IPS-20b (cell line): ENCODE results near the gene KCNA10.

Source experiments
- H3K27ac ChIP-seq: one replicate; pipeline ENCODE4 v1.5.1; 2013; ENCODE audit warnings: low read length
- H3K27me3 ChIP-seq: 2 replicates; pipeline ENCODE4 v1.6.1; 2013; ENCODE audit warnings: mild to moderate bottlenecking, low read length, inconsistent platforms; ENCODE audit not compliant: insufficient read depth
- H3K36me3 ChIP-seq: 2 replicates; pipeline ENCODE4 v1.6.1; 2013; ENCODE audit warnings: low read depth, mild to moderate bottlenecking, inconsistent platforms, low read length, moderate library complexity; ENCODE audit not compliant: insufficient read depth
- H3K4me1 ChIP-seq: 2 replicates; pipeline ENCODE4 v1.6.1; 2013; ENCODE audit warnings: mild to moderate bottlenecking, control low read depth, inconsistent platforms, low read length, moderate library complexity; ENCODE audit not compliant: insufficient read depth
- H3K4me3 ChIP-seq: 2 replicates; pipeline ENCODE4 v1.5.1; 2013; ENCODE audit warnings: mild to moderate bottlenecking, low read length, inconsistent platforms
- H3K9ac ChIP-seq: 2 replicates; pipeline ENCODE4 v1.6.1; 2013; ENCODE audit warnings: low read depth, mild to moderate bottlenecking, inconsistent platforms, low read length, moderate library complexity
- H3K9me3 ChIP-seq: 2 replicates; pipeline ENCODE4 v1.6.1; 2013; ENCODE audit warnings: mild to moderate bottlenecking, low read depth, low read length, inconsistent platforms; ENCODE audit not compliant: insufficient read depth

KCNA10 gene

DNA sequence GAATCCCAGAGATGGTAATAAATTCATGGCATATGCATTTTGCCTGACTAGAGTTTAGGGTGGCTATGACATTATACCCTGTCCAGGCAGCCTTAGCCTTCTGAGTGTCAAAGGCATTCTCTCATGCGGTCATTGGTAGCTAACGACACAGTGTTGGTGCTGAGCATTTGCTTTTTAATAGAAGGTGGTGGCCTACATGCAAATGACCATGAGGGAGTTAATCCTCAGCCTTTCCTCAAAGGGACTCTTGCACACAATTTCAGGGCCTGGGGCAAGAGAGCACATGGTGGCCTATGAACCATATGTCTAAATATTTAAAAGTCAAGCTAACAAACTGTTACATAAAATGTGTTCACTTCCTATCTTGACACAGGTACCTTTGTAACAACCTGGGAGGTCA, 30.9 kb upstream of the KCNA10 start:
- no peaks in the 10 kb centered on the region for H3K36me3 ChIP-seq
- no peak overlapping the region for H3K4me3 ChIP-seq
- peaks cover 41% of the 10 kb centered on the region for H3K27me3 ChIP-seq

GRCh38 chr1:110548381-110548780, 29.4 kb upstream of the KCNA10 start:
- no peak overlapping the region for H3K27ac ChIP-seq

More for the DNA sequence above, 30.9 kb upstream of the KCNA10 start:
- Histone ChIP-seq H3K27ac (no peak overlapping the region), H3K9ac (no peak overlapping the region), H3K9me3 (no peaks in the 10 kb centered on the region), H3K4me1 (no peaks in the 10 kb centered on the region)

DNA sequence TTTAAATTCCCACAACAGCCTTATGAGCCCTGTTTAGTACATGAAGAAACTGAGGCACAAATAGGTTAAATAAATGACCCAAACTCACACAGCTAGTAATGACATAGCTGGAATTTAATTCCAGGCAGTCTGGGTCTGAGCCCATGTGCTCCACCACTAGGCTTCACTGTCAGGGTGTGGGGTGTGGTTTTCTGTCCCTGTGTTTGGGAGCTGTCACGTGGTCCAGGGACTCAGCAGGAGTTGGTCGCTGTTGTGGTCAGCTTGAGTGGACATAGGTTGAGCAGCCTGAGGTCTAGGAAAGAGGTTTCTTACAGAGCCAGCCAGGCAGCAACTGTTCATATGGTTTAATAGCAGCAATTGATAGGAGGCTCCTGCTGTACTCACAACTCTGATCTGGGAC, 28.0 kb upstream of the KCNA10 start:
- Histone ChIP-seq H3K4me3 (no peak overlapping the region), H3K27ac (no peak overlapping the region), H3K36me3 (no peaks in the 10 kb centered on the region), H3K27me3 (peaks cover 29% of the 10 kb centered on the region), H3K9ac (no peak overlapping the region), H3K9me3 (no peaks in the 10 kb centered on the region), H3K4me1 (no peaks in the 10 kb centered on the region)

More at GRCh38 chr1:110548381-110548780, 29.4 kb upstream of the KCNA10 start:
- Histone ChIP-seq H3K36me3 (no peaks in the 10 kb centered on the region), H3K4me3 (no peak overlapping the region), H3K9ac (no peak overlapping the region), H3K9me3 (no peaks in the 10 kb centered on the region), H3K4me1 (no peaks in the 10 kb centered on the region), H3K27me3 (peaks cover 43% of the 10 kb centered on the region)

- no peak overlapping the region for H3K4me3 ChIP-seq
- peaks cover 26% of the 10 kb centered on the region; the same call in 1 of the 2 replicates for H3K27me3 ChIP-seq
- H3K27ac ChIP-seq: no peak overlapping the region
- H3K4me1 ChIP-seq: no peaks in the 10 kb centered on the region
- H3K9ac ChIP-seq: no peak overlapping the region
- no peaks in the 10 kb centered on the region for H3K36me3 ChIP-seq
- H3K9me3 ChIP-seq: no peaks in the 10 kb centered on the region
Measured at GRCh38 chr1:110545492-110545891, 26.5 kb upstream of the KCNA10 start.

DNA sequence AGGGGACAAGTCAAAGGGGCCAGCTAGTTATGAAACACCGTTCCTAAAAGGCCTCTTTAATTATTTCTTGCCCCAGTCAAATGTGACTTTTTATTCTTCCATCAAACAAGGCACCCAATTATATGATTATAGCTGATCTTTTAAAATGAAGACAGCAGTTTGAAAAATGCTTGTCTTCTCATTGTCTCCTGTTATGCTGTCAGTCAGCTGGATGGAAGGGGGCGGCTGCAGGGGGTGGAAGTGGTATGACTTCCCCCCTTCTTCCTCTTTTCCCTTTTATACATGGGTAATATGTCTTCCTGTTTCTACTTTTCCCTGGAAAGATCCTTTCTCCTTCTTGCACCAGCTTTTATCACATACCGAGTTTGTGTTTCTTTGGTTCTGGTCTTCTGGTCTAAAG, 25.8 kb upstream of the KCNA10 start:
- H3K9me3 ChIP-seq: no peaks in the 10 kb centered on the region
- H3K36me3 ChIP-seq: no peaks in the 10 kb centered on the region
- H3K4me3 ChIP-seq: no peak overlapping the region
- H3K27me3 ChIP-seq: peaks cover 25% of the 10 kb centered on the region; the same call in 1 of the 2 replicates
- H3K9ac ChIP-seq: no peak overlapping the region
- no peak overlapping the region for H3K27ac ChIP-seq
- no peaks in the 10 kb centered on the region for H3K4me1 ChIP-seq

GRCh38 chr1:110542725-110543124, 23.8 kb upstream of the KCNA10 start:
- no peaks in the 10 kb centered on the region for H3K36me3 ChIP-seq
- H3K4me3 ChIP-seq: no peak overlapping the region
- no peaks in the 10 kb centered on the region for H3K4me1 ChIP-seq
- no peak overlapping the region for H3K9ac ChIP-seq
- no peak overlapping the region for H3K27ac ChIP-seq
- H3K9me3 ChIP-seq: no peaks in the 10 kb centered on the region
- peaks cover 25% of the 10 kb centered on the region; the same call in 1 of the 2 replicates for H3K27me3 ChIP-seq

DNA sequence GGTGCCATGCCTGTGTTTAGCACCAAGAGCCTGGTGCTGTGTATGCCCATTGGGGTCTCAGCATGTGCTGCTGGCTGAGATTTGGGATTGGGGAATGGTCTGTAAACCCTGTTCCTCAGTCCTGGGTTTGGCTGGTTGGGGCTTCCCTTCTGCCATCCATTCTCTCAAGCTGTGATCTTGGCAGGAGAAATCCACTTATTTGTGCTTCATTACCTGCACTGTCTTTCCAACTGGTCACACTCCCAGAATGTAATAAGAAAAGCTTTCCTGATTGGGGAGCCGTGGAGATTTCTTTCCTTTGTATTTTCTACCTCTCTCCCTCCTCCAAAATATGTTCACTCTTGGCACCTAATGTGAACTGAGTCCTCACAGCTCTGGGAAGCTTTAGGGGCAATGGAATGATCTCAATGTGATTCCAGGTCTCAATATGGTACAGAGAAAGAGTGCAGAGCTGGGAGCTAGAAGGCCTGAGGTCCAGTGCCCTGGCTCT, 23.0 kb upstream of the KCNA10 start:
- Histone ChIP-seq H3K27ac (no peak overlapping the region), H3K9ac (no peak overlapping the region), H3K36me3 (no peaks in the 10 kb centered on the region), H3K4me1 (no peaks in the 10 kb centered on the region), H3K9me3 (no peaks in the 10 kb centered on the region), H3K27me3 (peaks cover 25% of the 10 kb centered on the region; the same call in 1 of the 2 replicates), H3K4me3 (no peak overlapping the region)

DNA sequence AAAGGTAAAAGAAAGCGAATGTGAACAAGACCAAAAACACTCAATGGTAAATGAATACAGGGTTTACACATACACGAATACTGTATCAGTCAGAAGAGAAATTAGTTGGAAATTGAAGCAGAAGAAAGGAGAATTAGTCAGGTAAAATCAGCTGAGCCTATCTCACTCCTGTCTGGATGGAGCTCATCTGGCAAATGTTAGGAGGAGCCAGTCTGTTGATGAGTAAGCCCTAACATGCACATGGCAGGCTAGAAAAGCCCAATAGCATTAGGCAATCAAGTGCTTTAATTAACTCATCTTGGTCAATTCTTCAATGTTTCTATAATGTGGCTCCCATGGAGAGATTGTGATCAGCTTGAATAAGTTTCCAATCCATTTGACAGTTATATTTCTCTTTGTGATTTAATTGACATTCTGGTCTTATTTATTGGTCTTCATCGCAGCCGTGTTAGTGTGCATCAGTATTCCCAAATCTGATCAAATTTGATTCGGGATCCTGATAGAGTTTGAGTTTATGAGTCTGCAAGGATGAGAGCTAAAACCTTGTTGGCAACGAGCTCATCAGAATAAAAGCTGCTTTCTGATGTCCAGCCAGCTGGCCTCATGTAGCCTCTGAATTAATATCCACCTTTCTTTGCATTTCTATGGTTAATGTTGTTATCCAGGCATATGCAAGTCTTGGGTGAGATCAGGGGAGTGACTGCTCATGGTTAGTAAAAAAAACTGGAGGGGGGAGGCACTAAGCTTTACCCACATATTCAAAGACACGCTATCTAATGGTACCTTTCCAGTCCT, 22.1 kb upstream of the KCNA10 start:
- Histone ChIP-seq H3K4me3 (no peak overlapping the region), H3K9ac (no peak overlapping the region), H3K4me1 (no peaks in the 10 kb centered on the region), H3K9me3 (no peaks in the 10 kb centered on the region), H3K27me3 (peaks cover 25% of the 10 kb centered on the region; the same call in 1 of the 2 replicates), H3K27ac (no peak overlapping the region), H3K36me3 (no peaks in the 10 kb centered on the region)

- H3K36me3 ChIP-seq: no peaks in the 10 kb centered on the region
- no peaks in the 10 kb centered on the region for H3K9me3 ChIP-seq
- peaks cover 16% of the 10 kb centered on the region; the same call in 1 of the 2 replicates for H3K27me3 ChIP-seq
- no peak overlapping the region for H3K27ac ChIP-seq
- no peaks in the 10 kb centered on the region for H3K4me1 ChIP-seq
- no peak overlapping the region for H3K4me3 ChIP-seq
- no peak overlapping the region for H3K9ac ChIP-seq
Measured at GRCh38 chr1:110538921-110539320, 19.9 kb upstream of the KCNA10 start.

- Histone ChIP-seq H3K27me3 (peaks cover 10% of the 10 kb centered on the region; the same call in 1 of the 2 replicates), H3K9ac (no peak overlapping the region), H3K27ac (no peak overlapping the region), H3K4me3 (no peak overlapping the region), H3K36me3 (no peaks in the 10 kb centered on the region), H3K9me3 (no peaks in the 10 kb centered on the region), H3K4me1 (no peaks in the 10 kb centered on the region)
Measured at GRCh38 chr1:110538075-110538474, 19.1 kb upstream of the KCNA10 start.

DNA sequence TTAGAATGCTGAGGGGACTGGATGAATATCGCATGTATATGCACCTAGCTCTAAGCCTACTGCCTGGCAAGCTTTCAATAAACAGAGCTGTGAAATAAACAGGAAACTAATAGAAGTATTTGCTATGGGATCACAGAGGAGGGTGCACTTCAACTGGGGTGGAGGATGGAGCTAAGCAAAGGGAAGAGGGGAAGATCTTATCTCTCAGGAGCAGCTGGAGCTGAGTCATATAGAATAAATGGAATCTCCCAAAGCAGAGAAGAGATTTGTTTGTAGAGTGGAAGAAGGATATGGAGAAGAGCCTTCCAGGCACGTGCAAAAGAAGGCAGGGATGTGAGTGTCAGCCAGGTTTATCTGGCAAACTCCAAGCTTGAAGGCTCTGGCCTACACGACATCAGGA, 17.0 kb upstream of the KCNA10 start:
- H3K36me3 ChIP-seq: no peaks in the 10 kb centered on the region
- H3K9ac ChIP-seq: no peak overlapping the region
- H3K27me3 ChIP-seq: peaks cover 9% of the 10 kb centered on the region; the same call in 1 of the 2 replicates
- H3K4me1 ChIP-seq: no peaks in the 10 kb centered on the region
- H3K9me3 ChIP-seq: no peaks in the 10 kb centered on the region
- no peak overlapping the region for H3K27ac ChIP-seq
- H3K4me3 ChIP-seq: no peak overlapping the region

DNA sequence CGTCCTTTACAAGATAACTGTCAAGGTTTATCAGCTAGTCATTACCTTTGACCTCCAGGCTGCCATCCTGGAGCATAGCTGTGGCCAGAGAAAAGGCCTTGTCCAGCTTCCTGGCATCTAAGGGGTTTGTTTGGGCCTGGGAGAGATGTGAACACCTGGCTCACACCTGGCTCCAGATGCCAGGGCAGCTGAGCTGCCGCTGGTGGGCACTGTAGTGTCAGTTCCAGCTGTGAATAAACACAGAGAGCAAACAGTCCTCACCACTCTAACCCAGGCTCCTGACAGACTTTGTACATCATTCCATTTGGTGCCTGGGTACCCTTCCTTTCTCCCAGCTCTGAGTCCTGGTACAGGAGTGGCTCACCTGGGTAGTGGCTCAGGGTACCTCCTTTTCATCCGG, 14.3 kb upstream of the KCNA10 start:
- Histone ChIP-seq H3K4me3 (no peak overlapping the region), H3K9ac (no peak overlapping the region), H3K9me3 (no peaks in the 10 kb centered on the region), H3K36me3 (no peaks in the 10 kb centered on the region), H3K27ac (no peak overlapping the region), H3K27me3 (0 out of 2 replicates have a peak, but pooled peaks cover 6% of the 10 kb centered on the region), H3K4me1 (no peaks in the 10 kb centered on the region)
